Smooth muscle cell (in vitro differentiated cells): ENCODE measurements around the gene FANCI. TPM values are rescaled to one million over a fixed set of nuclear protein-coding genes. Genes with fewer than 3 reads are reported as not detected.

Experiments
- DNase-seq: peaks from one replicate; lab custom pipeline; 2025; ENCODE audit not compliant: unreplicated experiment; lab: John Stamatoyannopoulos, UW
- H2AFZ ChIP-seq: fragments of 200-600 bp; sonication (generic); 2 replicates; pipeline ENCODE4 v1.6.0; 2016; ENCODE audit warnings: antibody characterized with exemption, low read depth, mild to moderate bottlenecking
- H3F3A ChIP-seq: fragments of 200-600 bp; sonication (generic); 2 replicates; pipeline ENCODE4 v1.6.0; 2017; ENCODE audit warnings: antibody characterized with exemption, low read depth
- H3K27ac ChIP-seq: fragments of 200-600 bp; sonication (generic); 2 replicates; pipeline ENCODE4 v1.5.1; 2016; ENCODE audit warnings: low read depth, mild to moderate bottlenecking
- H3K27me3 ChIP-seq: fragments of 200-600 bp; sonication (generic); 2 replicates; pipeline ENCODE4 v1.6.1; 2016; ENCODE audit warnings: low read depth, mild to moderate bottlenecking
- H3K36me3 ChIP-seq: fragments of 200-600 bp; sonication (generic); 2 replicates; pipeline ENCODE4 v1.5.1; 2016; ENCODE audit warnings: low read depth
- H3K4me1 ChIP-seq: fragments of 200-600 bp; sonication (generic); 2 replicates; pipeline ENCODE4 v1.5.1; 2016; ENCODE audit warnings: low read depth
- H3K4me2 ChIP-seq: fragments of 200-600 bp; sonication (generic); 2 replicates; pipeline ENCODE4 v1.6.0; 2016; ENCODE audit warnings: mild to moderate bottlenecking
- H3K4me3 ChIP-seq: fragments of 200-600 bp; sonication (generic); 2 replicates; pipeline ENCODE4 v1.5.1; 2016; ENCODE audit warnings: mild to moderate bottlenecking
- H3K79me2 ChIP-seq: fragments of 200-600 bp; sonication (generic); 2 replicates; pipeline ENCODE4 v1.6.0; 2016; ENCODE audit warnings: low read depth, mild to moderate bottlenecking
- H3K9ac ChIP-seq: fragments of 200-600 bp; sonication (generic); 2 replicates; pipeline ENCODE4 v1.6.0; 2016; ENCODE audit warnings: low read depth
- H3K9me3 ChIP-seq: fragments of 200-600 bp; sonication (generic); replicated peaks from 2 replicates; pipeline ENCODE4 v1.5.1; 2016; ENCODE audit warnings: low read depth
- H4K20me1 ChIP-seq: fragments of 200-600 bp; sonication (generic); 2 replicates; pipeline ENCODE4 v1.6.0; 2016; ENCODE audit warnings: low read depth
- WGBS: methylation state at CpG from one replicate; pipeline ENCODE4 v1.1.7; 2016; ENCODE audit warnings: low lambda C conversion rate; 5-methylcytosine and 5-hydroxymethylcytosine counted together
- polyA plus RNA-seq: library from polyadenylated mRNA; unstranded; fragments of >200 nt; fragmentation: Nextera tagmentation; extraction: Ambion mirVana; gene quantifications from 2 replicates; pipeline ENCODE4 v1.2.1, GENCODE V29; 2016
- total RNA-seq: library from RNA; depleted of rRNA; stranded (reverse); fragments of >200 nt; gene quantifications from 2 replicates; pipeline ENCODE4 v1.2.3, GENCODE V29; 2014
- TF ChIP-seq, protein P1 (sequence below): fragments of 200-600 bp; sonication (generic); IDR thresholded peaks from 2 replicates; pipeline ENCODE4 v1.5.1; 2017; ENCODE audit warnings: borderline replicate concordance, mild to moderate bottlenecking, antibody characterized with exemption; ENCODE audit not compliant: insufficient read depth, poor library complexity, severe bottlenecking

Gene FANCI
- total and polyA plus RNA-seq, 2 experiments from 2014 or later: 7.0 to 13.8 TPM

GRCh38 chr15:89278307-89278706 lies 34.5 kb downstream of the FANCI start:
- DNase-seq: no peak
- no peaks in the 10 kb centered on the region for H3K27me3 ChIP-seq
- H4K20me1 ChIP-seq: no peaks in the 10 kb centered on the region
- H3K36me3 ChIP-seq: no peaks in the 10 kb centered on the region
- TF ChIP-seq, protein P1, sequence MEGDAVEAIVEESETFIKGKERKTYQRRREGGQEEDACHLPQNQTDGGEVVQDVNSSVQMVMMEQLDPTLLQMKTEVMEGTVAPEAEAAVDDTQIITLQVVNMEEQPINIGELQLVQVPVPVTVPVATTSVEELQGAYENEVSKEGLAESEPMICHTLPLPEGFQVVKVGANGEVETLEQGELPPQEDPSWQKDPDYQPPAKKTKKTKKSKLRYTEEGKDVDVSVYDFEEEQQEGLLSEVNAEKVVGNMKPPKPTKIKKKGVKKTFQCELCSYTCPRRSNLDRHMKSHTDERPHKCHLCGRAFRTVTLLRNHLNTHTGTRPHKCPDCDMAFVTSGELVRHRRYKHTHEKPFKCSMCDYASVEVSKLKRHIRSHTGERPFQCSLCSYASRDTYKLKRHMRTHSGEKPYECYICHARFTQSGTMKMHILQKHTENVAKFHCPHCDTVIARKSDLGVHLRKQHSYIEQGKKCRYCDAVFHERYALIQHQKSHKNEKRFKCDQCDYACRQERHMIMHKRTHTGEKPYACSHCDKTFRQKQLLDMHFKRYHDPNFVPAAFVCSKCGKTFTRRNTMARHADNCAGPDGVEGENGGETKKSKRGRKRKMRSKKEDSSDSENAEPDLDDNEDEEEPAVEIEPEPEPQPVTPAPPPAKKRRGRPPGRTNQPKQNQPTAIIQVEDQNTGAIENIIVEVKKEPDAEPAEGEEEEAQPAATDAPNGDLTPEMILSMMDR: no peak
- no peaks in the 10 kb centered on the region for H3K9me3 ChIP-seq
- H3K27ac ChIP-seq: no peak overlapping the region
- 89% methylated on average over 1 of the region's 1 CpG for WGBS
- no peak overlapping the region for H3K4me2 ChIP-seq
- no peaks in the 10 kb centered on the region for H3K4me1 ChIP-seq
- H2AFZ ChIP-seq: no peak overlapping the region
- no peaks in the 10 kb centered on the region for H3K79me2 ChIP-seq
- no peaks in the 10 kb centered on the region for H3F3A ChIP-seq
- no peak overlapping the region for H3K9ac ChIP-seq
- no peak overlapping the region for H3K4me3 ChIP-seq

- 97% methylated on average over 4 of the region's 4 CpGs for WGBS
- no peaks in the 10 kb centered on the region for H3K9me3 ChIP-seq
- H3K27me3 ChIP-seq: no peaks in the 10 kb centered on the region
- H3K27ac ChIP-seq: no peak overlapping the region
- TF ChIP-seq, protein P1: no peak
- H2AFZ ChIP-seq: no peak overlapping the region
- no peaks in the 10 kb centered on the region for H3K79me2 ChIP-seq
- no peak overlapping the region for H3K4me2 ChIP-seq
- H3F3A ChIP-seq: no peaks in the 10 kb centered on the region
- H3K4me1 ChIP-seq: no peaks in the 10 kb centered on the region
- DNase-seq: no peak
- H3K9ac ChIP-seq: no peak overlapping the region
- H3K4me3 ChIP-seq: no peak overlapping the region
- H3K36me3 ChIP-seq: peaks cover 5% of the 10 kb centered on the region
- H4K20me1 ChIP-seq: no peaks in the 10 kb centered on the region
Observed at GRCh38 chr15:89282631-89283030, 38.9 kb downstream of the FANCI start.

DNA sequence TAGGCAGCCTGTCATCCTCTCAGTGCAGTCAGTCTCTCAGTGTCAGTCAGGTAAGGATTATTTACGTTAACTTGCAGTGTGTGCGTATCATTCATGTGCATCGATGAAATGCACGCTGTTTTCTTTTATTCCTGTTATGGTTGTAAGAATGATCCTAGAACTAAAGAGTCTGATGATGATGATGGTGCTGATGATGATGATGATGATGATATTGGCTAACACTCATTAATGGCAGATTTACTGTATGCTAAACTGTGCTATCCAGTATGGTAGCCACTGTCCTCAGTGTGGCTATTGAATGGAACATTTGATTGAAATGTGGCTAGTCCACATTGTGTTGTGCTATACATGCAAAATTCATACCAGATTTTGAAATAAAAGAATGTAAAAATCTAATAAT lies 39.4 kb downstream of the FANCI start:
- no peak overlapping the region for H3K27ac ChIP-seq
- 89% methylated on average over 4 of the region's 4 CpGs for WGBS
- H3K9me3 ChIP-seq: no peaks in the 10 kb centered on the region
- no peak overlapping the region for H3K9ac ChIP-seq
- no peak overlapping the region for H3K4me3 ChIP-seq
- H3K36me3 ChIP-seq: peaks cover 5% of the 10 kb centered on the region
- H3K79me2 ChIP-seq: no peaks in the 10 kb centered on the region
- DNase-seq: no peak
- H2AFZ ChIP-seq: no peak overlapping the region
- H4K20me1 ChIP-seq: no peaks in the 10 kb centered on the region
- H3K4me1 ChIP-seq: no peaks in the 10 kb centered on the region
- no peaks in the 10 kb centered on the region for H3F3A ChIP-seq
- no peak overlapping the region for H3K4me2 ChIP-seq
- TF ChIP-seq, protein P1: no peak
- no peaks in the 10 kb centered on the region for H3K27me3 ChIP-seq

DNA sequence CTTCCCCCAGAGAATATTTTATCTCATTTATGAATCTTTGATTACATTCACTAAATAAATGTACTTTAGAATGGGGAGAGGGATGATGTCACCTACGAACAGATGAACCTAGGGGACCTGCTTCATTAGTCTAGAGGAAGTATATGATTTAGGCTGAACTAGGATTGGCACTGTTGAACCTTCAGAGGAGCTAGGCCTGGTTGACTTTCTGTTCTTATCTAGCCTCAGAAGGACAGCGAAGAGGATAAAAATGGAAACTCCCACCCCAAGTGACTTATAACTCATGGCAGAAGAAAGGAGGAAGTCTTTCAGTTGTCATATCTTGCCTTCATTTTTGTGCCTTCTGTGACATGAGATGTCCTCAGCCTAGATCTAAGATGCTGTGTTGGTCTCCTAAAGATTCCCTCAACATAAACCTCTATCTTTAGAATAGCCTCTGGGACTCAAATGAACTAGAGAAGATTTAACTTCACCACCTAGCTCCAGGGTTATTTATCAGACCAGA lies 48.2 kb downstream of the FANCI start:
- H4K20me1 ChIP-seq: no peaks in the 10 kb centered on the region
- no peak overlapping the region for H3K9ac ChIP-seq
- no peak overlapping the region for H3K4me2 ChIP-seq
- no peak overlapping the region for H3K27ac ChIP-seq
- no peaks in the 10 kb centered on the region for H3K27me3 ChIP-seq
- no peak overlapping the region for H3K4me3 ChIP-seq
- H2AFZ ChIP-seq: no peak overlapping the region
- no peaks in the 10 kb centered on the region for H3K36me3 ChIP-seq
- DNase-seq: no peak
- H3F3A ChIP-seq: no peaks in the 10 kb centered on the region
- 100% methylated on average over 2 of the region's 2 CpGs for WGBS
- H3K4me1 ChIP-seq: no peaks in the 10 kb centered on the region
- TF ChIP-seq, protein P1: no peak
- H3K79me2 ChIP-seq: no peaks in the 10 kb centered on the region
- H3K9me3 ChIP-seq: no peaks in the 10 kb centered on the region
